AG04450 (cell line): Measurements from ENCODE around the gene RHOC. TPM values are rescaled to one million over a fixed set of nuclear protein-coding genes. Genes with fewer than 3 reads are reported as not detected.

Source experiments
- CTCF ChIA-PET: fragments of 300-600, 350-600 bp; formaldehyde crosslinking; extraction: SDS; loops from one replicate; lab custom pipeline; 2022; ENCODE audit warnings: antibody characterized with exemption, inconsistent platforms; lab: Charles Lee
- POLR2A ChIA-PET: fragments of 350-600 bp; formaldehyde crosslinking; extraction: SDS; loops from one replicate; lab custom pipeline; 2021; ENCODE audit warnings: antibody characterized with exemption, inconsistent platforms; lab: Yijun Ruan, JAX
- DNase-seq: peaks from one replicate; pipeline ENCODE4 v3.0.0-alpha.2; 2011; ENCODE audit warnings: low read depth, low spot score
- H3K27ac ChIP-seq: one replicate; pipeline ENCODE4 v1.5.1; 2012; ENCODE audit warnings: low read depth, low read length, control low read depth
- H3K27me3 ChIP-seq: one replicate; pipeline ENCODE4 v1.6.0; 2012; ENCODE audit warnings: low read length; ENCODE audit not compliant: control insufficient read depth, insufficient read depth
- H3K4me3 ChIP-seq: 2 replicates; pipeline ENCODE4 v1.5.1; 2011; ENCODE audit warnings: mild to moderate bottlenecking, low read depth, low read length, control low read depth
- H3K9me3 ChIP-seq: 2 replicates; pipeline ENCODE4 v1.5.1; 2012; ENCODE audit warnings: low read length; ENCODE audit not compliant: control insufficient read depth, insufficient read depth
- CTCF ChIP-seq: IDR thresholded peaks from 2 replicates; pipeline ENCODE4 v1.5.1; 2011; ENCODE audit warnings: low read depth, low read length, control low read depth, inconsistent platforms
- polyA plus RNA-seq: library from polyadenylated mRNA; depleted of rRNA; stranded (reverse); fragments of >200 nt; gene quantifications from 2 replicates; pipeline ENCODE4 v1.2.3, GENCODE V29; 2011

RHOC gene
- polyA plus RNA-seq, 1 experiment: 574 TPM

GRCh38 chr1:112696578-112697314 lies 10.2 kb downstream of the RHOC start:
- no peaks in the 10 kb centered on the region for H3K9me3 ChIP-seq
- TF ChIP-seq CTCF: no peak
- ChIA-PET CTCF (no interaction called here), POLR2A (interaction anchor here (1.1 kb wide), 1 partner anchor 22 kb away, joined by 3 read pairs; the partner anchor contains the start of gene MOV10)
- no peak overlapping the region for H3K4me3 ChIP-seq
- DNase-seq: no peak
- H3K27ac ChIP-seq: no peak overlapping the region
- H3K27me3 ChIP-seq: no peaks in the 10 kb centered on the region

GRCh38 chr1:112695276-112695675 lies 11.7 kb downstream of the RHOC start:
- no peak for TF ChIP-seq CTCF
- no peaks in the 10 kb centered on the region for H3K27me3 ChIP-seq
- POLR2A ChIA-PET: interaction anchor here (0.6 kb wide), 1 partner anchor 160 kb away, joined by 3 read pairs; no protein-coding TSS in a partner anchor
- no peak for DNase-seq
- H3K9me3 ChIP-seq: no peaks in the 10 kb centered on the region
- CTCF ChIA-PET: interaction anchor here (0.7 to 0.8 kb wide), 2 partner anchors 13 to 164 kb away, joined by 3 read pairs; no protein-coding TSS in a partner anchor
- H3K4me3 ChIP-seq: no peak overlapping the region
- no peak overlapping the region for H3K27ac ChIP-seq

GRCh38 chr1:112694363-112694929 lies 12.5 kb downstream of the RHOC start:
- Histone ChIP-seq H3K27me3 (no peaks in the 10 kb centered on the region), H3K9me3 (no peaks in the 10 kb centered on the region), H3K4me3 (no peak overlapping the region), H3K27ac (no peak overlapping the region)
- POLR2A ChIA-PET: no interaction called here
- no peak for TF ChIP-seq CTCF
- CTCF ChIA-PET: no interaction called here
- no peak for DNase-seq

- Histone ChIP-seq H3K27ac (no peak overlapping the region), H3K9me3 (no peaks in the 10 kb centered on the region), H3K27me3 (no peaks in the 10 kb centered on the region), H3K4me3 (no peak overlapping the region)
- no peak for TF ChIP-seq CTCF
- ChIA-PET POLR2A (no interaction called here), CTCF (no interaction called here)
- no peak for DNase-seq
These were observed 13.1 kb downstream of the RHOC start for GRCh38 chr1:112693821-112694220.

- ChIA-PET POLR2A (no interaction called here), CTCF (no interaction called here)
- Histone ChIP-seq H3K27ac (no peak overlapping the region), H3K4me3 (no peak overlapping the region), H3K27me3 (no peaks in the 10 kb centered on the region), H3K9me3 (no peaks in the 10 kb centered on the region)
- DNase-seq: no peak
- TF ChIP-seq CTCF: no peak
These were observed 14.2 kb downstream of the RHOC start for GRCh38 chr1:112692681-112693080.
